Mesendoderm (in vitro differentiated cells): ENCODE results near the gene ODC1.
"Not testable (repeated sequence)": the region's sequence is repeated elsewhere in the genome, so short reads cannot be mapped to it uniquely, and the experiment has no call there.

Experiments
- DNase-seq: peaks from one replicate; pipeline ENCODE4 v3.0.0; 2013
- H2AK5ac ChIP-seq: 2 replicates; pipeline ENCODE4 v1.6.1; 2013; ENCODE audit warnings: low read length, inconsistent platforms
- H2BK120ac ChIP-seq: 2 replicates; pipeline ENCODE4 v1.6.1; 2013; ENCODE audit warnings: low read depth, mild to moderate bottlenecking, low read length, moderate library complexity, mixed read lengths
- H2BK15ac ChIP-seq: replicated peaks from 2 replicates; pipeline ENCODE4 v1.6.1; 2013; ENCODE audit warnings: low read depth, mild to moderate bottlenecking, moderate library complexity
- H2BK5ac ChIP-seq: 2 replicates; pipeline ENCODE4 v1.6.1; 2013; ENCODE audit warnings: low read length, inconsistent platforms
- H3K18ac ChIP-seq: 2 replicates; pipeline ENCODE4 v1.6.1; 2013; ENCODE audit warnings: mild to moderate bottlenecking, low read length, mixed read lengths
- H3K23ac ChIP-seq: one replicate; pipeline ENCODE4 v1.6.1; 2013; ENCODE audit warnings: low read length
- H3K27ac ChIP-seq: 2 replicates; pipeline ENCODE4 v1.5.1; 2013; ENCODE audit warnings: low read depth, mild to moderate bottlenecking, inconsistent platforms, low read length, moderate library complexity
- H3K27me3 ChIP-seq: 2 replicates; pipeline ENCODE4 v1.6.1; 2013; ENCODE audit warnings: low read length, control low read depth, mild to moderate bottlenecking, inconsistent platforms; ENCODE audit not compliant: insufficient read depth, poor library complexity
- H3K36me3 ChIP-seq: 2 replicates; pipeline ENCODE4 v1.6.1; 2013; ENCODE audit warnings: low read length, inconsistent platforms; ENCODE audit not compliant: control insufficient read depth, insufficient read depth
- H3K4ac ChIP-seq: one replicate; pipeline ENCODE4 v1.6.1; 2013; ENCODE audit warnings: low read depth, mild to moderate bottlenecking, low read length, moderate library complexity
- H3K4me1 ChIP-seq: 2 replicates; pipeline ENCODE4 v1.6.1; 2013; ENCODE audit warnings: low read depth, low read length, inconsistent platforms; ENCODE audit not compliant: control insufficient read depth
- H3K4me2 ChIP-seq: 2 replicates; pipeline ENCODE4 v1.6.1; 2013; ENCODE audit warnings: low read length
- H3K4me3 ChIP-seq: 2 replicates; pipeline ENCODE4 v1.5.1; 2013; ENCODE audit warnings: mild to moderate bottlenecking, low read length
- H3K56ac ChIP-seq: one replicate; pipeline ENCODE4 v1.6.1; 2013; ENCODE audit warnings: low read length
- H3K79me1 ChIP-seq: 2 replicates; pipeline ENCODE4 v1.6.1; 2013; ENCODE audit warnings: low read length, inconsistent platforms
- H3K79me2 ChIP-seq: 2 replicates; pipeline ENCODE4 v1.6.1; 2013; ENCODE audit warnings: mild to moderate bottlenecking, low read length; ENCODE audit not compliant: control insufficient read depth, insufficient read depth
- H3K9ac ChIP-seq: 2 replicates; pipeline ENCODE4 v1.6.1; 2013; ENCODE audit warnings: low read length, inconsistent platforms
- H4K5ac ChIP-seq: one replicate; pipeline ENCODE4 v1.6.1; 2013; ENCODE audit warnings: low read length
- H4K8ac ChIP-seq: one replicate; pipeline ENCODE4 v1.6.1; 2013; ENCODE audit warnings: low read depth, mild to moderate bottlenecking, control low read depth, low read length, moderate library complexity
- WGBS: extraction: QIAGEN DNeasy Blood & Tissue Kit; methylation state at CpG from one replicate; pipeline ENCODE4 v1.1.7; 2013; ENCODE audit warnings: low lambda C conversion rate, missing lambda C conversion rate; ENCODE audit not compliant: insufficient coverage; ENCODE audit errors: extremely low coverage; 5-methylcytosine and 5-hydroxymethylcytosine counted together

Gene ODC1

GRCh38 chr2:10465910-10466309 lies 17.8 kb upstream of the ODC1 start:
- no peaks in the 10 kb centered on the region for H3K79me1 ChIP-seq
- WGBS, result no CpG with 5 or more reads among the region's 5 CpGs
- no peak overlapping the region for H2BK120ac ChIP-seq
- H3K4me2 ChIP-seq, result no peak overlapping the region
- H3K4me3 ChIP-seq, result no peak overlapping the region
- H3K9ac ChIP-seq, result no peak overlapping the region
- no peaks in the 10 kb centered on the region for H3K4me1 ChIP-seq
- H3K4ac ChIP-seq, result no peak overlapping the region
- no peak overlapping the region for H2BK15ac ChIP-seq
- no peaks in the 10 kb centered on the region for H3K27me3 ChIP-seq
- no peak overlapping the region for H4K8ac ChIP-seq
- no peak overlapping the region for H2AK5ac ChIP-seq
- H3K79me2 ChIP-seq, result no peaks in the 10 kb centered on the region
- no peak overlapping the region for H3K27ac ChIP-seq
- no peak overlapping the region for H4K5ac ChIP-seq
- no peak overlapping the region for H3K56ac ChIP-seq
- no peaks in the 10 kb centered on the region for H3K36me3 ChIP-seq
- H2BK5ac ChIP-seq, result no peak overlapping the region
- H3K18ac ChIP-seq, result no peak overlapping the region
- DNase-seq, result no peak
- no peak overlapping the region for H3K23ac ChIP-seq

- no peak overlapping the region for H2AK5ac ChIP-seq
- H3K27ac ChIP-seq, result no peak overlapping the region
- H3K4ac ChIP-seq, result no peak overlapping the region
- no peaks in the 10 kb centered on the region for H3K79me2 ChIP-seq
- no peak overlapping the region for H3K18ac ChIP-seq
- DNase-seq, result no peak
- no peak overlapping the region for H4K8ac ChIP-seq
- no peaks in the 10 kb centered on the region for H3K36me3 ChIP-seq
- H3K27me3 ChIP-seq, result no peaks in the 10 kb centered on the region
- H3K23ac ChIP-seq, result no peak overlapping the region
- H3K4me2 ChIP-seq, result no peak overlapping the region
- no peak overlapping the region for H3K4me3 ChIP-seq
- H3K9ac ChIP-seq, result no peak overlapping the region
- no peak overlapping the region for H4K5ac ChIP-seq
- H2BK120ac ChIP-seq, result no peak overlapping the region
- H3K79me1 ChIP-seq, result no peaks in the 10 kb centered on the region
- no peaks in the 10 kb centered on the region for H3K4me1 ChIP-seq
- no peak overlapping the region for H2BK15ac ChIP-seq
- no peak overlapping the region for H3K56ac ChIP-seq
- WGBS, result no CpG with 5 or more reads among the region's 15 CpGs
- no peak overlapping the region for H2BK5ac ChIP-seq
These were observed 14.3 kb upstream of the ODC1 start for GRCh38 chr2:10462178-10463083.

- Histone ChIP-seq H3K23ac (no peak overlapping the region), H3K4ac (no peak overlapping the region), H2BK120ac (no peak overlapping the region), H3K56ac (no peak overlapping the region), H4K8ac (no peak overlapping the region), H2AK5ac (no peak overlapping the region), H3K9ac (no peak overlapping the region), H3K4me1 (no peaks in the 10 kb centered on the region), H3K4me2 (no peak overlapping the region), H3K27me3 (no peaks in the 10 kb centered on the region), H3K79me2 (no peaks in the 10 kb centered on the region), H2BK15ac (no peak overlapping the region), H3K27ac (no peak overlapping the region), H4K5ac (no peak overlapping the region), H2BK5ac (no peak overlapping the region), H3K79me1 (no peaks in the 10 kb centered on the region), H3K36me3 (no peaks in the 10 kb centered on the region), H3K4me3 (no peak overlapping the region), H3K18ac (no peak overlapping the region)
- DNase-seq, result no peak
- WGBS, result no CpG with 5 or more reads among the region's 17 CpGs
These were observed 12.3 kb upstream of the ODC1 start for GRCh38 chr2:10460366-10460796.

DNA sequence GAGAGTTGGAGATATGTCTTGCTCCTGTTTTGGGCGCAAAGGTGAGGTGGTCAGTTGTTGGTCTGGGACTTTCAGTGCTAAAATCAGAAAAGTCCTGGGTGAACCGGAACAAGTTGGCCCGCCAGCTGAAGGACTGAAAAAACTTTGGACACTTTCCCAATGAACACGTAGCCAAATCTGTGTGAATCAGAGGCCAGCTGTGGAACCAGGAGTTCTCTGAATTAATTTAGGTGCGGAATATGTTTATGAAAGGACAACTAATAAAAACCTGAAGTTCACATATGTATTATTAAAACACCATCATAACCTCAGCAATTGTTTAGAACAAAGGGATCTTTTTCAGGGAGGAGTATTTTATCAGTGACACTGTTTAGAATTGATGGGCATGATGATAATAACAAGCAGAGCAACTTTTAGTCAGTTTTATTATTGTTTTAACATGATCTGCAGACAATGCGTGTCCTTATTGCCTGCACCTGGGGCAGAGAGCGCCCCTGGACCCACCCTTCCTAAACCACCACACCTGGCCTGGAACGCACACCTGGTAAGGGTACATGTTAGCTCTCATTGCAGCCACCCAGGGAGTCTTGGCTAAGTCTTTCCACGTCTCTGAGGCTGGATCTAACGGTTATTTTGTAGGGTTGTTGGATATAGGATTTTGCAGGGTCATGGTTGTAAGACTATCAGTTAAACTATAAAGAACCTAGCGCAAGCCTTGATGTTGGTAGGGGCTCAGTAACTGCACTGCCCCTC lies 9.9 kb upstream of the ODC1 start:
- H2BK15ac ChIP-seq, result no peak overlapping the region
- WGBS, result no CpG with 5 or more reads among the region's 11 CpGs
- H3K36me3 ChIP-seq, result no peaks in the 10 kb centered on the region
- no peaks in the 10 kb centered on the region for H3K79me2 ChIP-seq
- no peaks in the 10 kb centered on the region for H3K4me1 ChIP-seq
- no peak overlapping the region for H3K9ac ChIP-seq
- H3K23ac ChIP-seq, result no peak overlapping the region
- H3K4me3 ChIP-seq, result no peak overlapping the region
- DNase-seq, result no peak
- no peak overlapping the region for H3K4me2 ChIP-seq
- H2AK5ac ChIP-seq, result no peak overlapping the region
- H3K4ac ChIP-seq, result no peak overlapping the region
- H3K79me1 ChIP-seq, result no peaks in the 10 kb centered on the region
- no peak overlapping the region for H3K18ac ChIP-seq
- H4K8ac ChIP-seq, result no peak overlapping the region
- H2BK5ac ChIP-seq, result no peak overlapping the region
- H2BK120ac ChIP-seq, result no peak overlapping the region
- no peak overlapping the region for H3K56ac ChIP-seq
- H4K5ac ChIP-seq, result no peak overlapping the region
- H3K27ac ChIP-seq, result no peak overlapping the region
- H3K27me3 ChIP-seq, result no peaks in the 10 kb centered on the region

GRCh38 chr2:10457195-10457594 lies 9.1 kb upstream of the ODC1 start:
- H4K5ac ChIP-seq, H3K4me1 ChIP-seq, H3K27ac ChIP-seq, H2BK15ac ChIP-seq, H3K56ac ChIP-seq, H2AK5ac ChIP-seq, H3K36me3 ChIP-seq, H3K79me2 ChIP-seq, H3K79me1 ChIP-seq, H3K4ac ChIP-seq, H2BK5ac ChIP-seq, H3K4me2 ChIP-seq, H3K27me3 ChIP-seq, H2BK120ac ChIP-seq, H4K8ac ChIP-seq, H3K9ac ChIP-seq, H3K4me3 ChIP-seq, H3K23ac ChIP-seq, DNase-seq, H3K18ac ChIP-seq: not testable (repeated sequence)
- WGBS, result no CpG with 5 or more reads among the region's 3 CpGs
